Upper lobe of left lung (tissue), 6 donors: ENCODE results near the gene CTAGE6. TPM values are rescaled to one million over a fixed set of nuclear protein-coding genes. Genes with fewer than 3 reads are reported as not detected.
"Not testable (repeated sequence)": the region's sequence is repeated elsewhere in the genome, so short reads cannot be mapped to it uniquely, and the experiment has no call there.

ENCODE experiments used
- ATAC-seq, 2 donors: fragments of 200-7000 bp; cut with Tn5 transposase; one replicate each; pipeline ENCODE4 v1.9.1; 2022; ENCODE audit warnings: mild to moderate bottlenecking in 2 of 2, moderate library complexity in 2 of 2; ENCODE audit not compliant: low FRiP score in 2 of 2
- DNase-seq, 2 donors: peaks; one replicate each; pipeline ENCODE4 v3.0.0-alpha.2; 2019 to 2020
- H3K27ac ChIP-seq, 4 donors: fragments of 200-600 bp; sonication (generic); one replicate each; pipeline ENCODE4 v1.5.1; 2016 to 2019
- H3K27me3 ChIP-seq, 4 donors: fragments of 200-600 bp; sonication (generic); one replicate each; pipeline ENCODE4 v1.5.1; 2017 to 2019
- H3K36me3 ChIP-seq, 4 donors: fragments of 200-600 bp; sonication (generic); one replicate each; pipeline ENCODE4 v1.5.1; 2016 to 2019
- H3K4me1 ChIP-seq, 4 donors: fragments of 200-600 bp; sonication (generic); one replicate each; pipeline ENCODE4 v1.5.1; 2018 to 2019
- H3K4me3 ChIP-seq, 4 donors: fragments of 200-600 bp; sonication (generic); one replicate each; pipeline ENCODE4 v1.5.1; 2017 to 2019; ENCODE audit warnings: mild to moderate bottlenecking in 2 of 4, moderate library complexity in 1 of 4
- H3K9me3 ChIP-seq, 4 donors: fragments of 200-600 bp; sonication (generic); one replicate each; pipeline ENCODE4 v1.5.1; 2018 to 2019
- WGBS, 2 donors: methylation state at CpG; one replicate each; pipeline ENCODE4 v1.1.5; 2017 to 2018; 5-methylcytosine and 5-hydroxymethylcytosine counted together
- total RNA-seq, 6 donors: library from RNA; depleted of rRNA in 4 of 6; stranded (reverse); fragments of >200 nt in 4 of 6; gene quantifications; one replicate each; pipeline versions ENCODE4 v1.1.0 to v1.2.1, GENCODE V29; 2016 to 2021
- donor health status: DM: no; HTN: no; CAD: no; lungs with moderate emphysema.
- donor health status: DM: no; HTN: yes; CAD: no; lungs with severe emphysema.

Gene CTAGE6
- 10 to 100 TPM in 1 of 6 donors, 1 to 10 TPM in 1, under 1 TPM in 3, not detected in 1; 0.33 to 13.6 (median 0.91) TPM for total RNA-seq

- not testable (repeated sequence) for H3K9me3 ChIP-seq, ATAC-seq, H3K4me1 ChIP-seq, H3K36me3 ChIP-seq, H3K27ac ChIP-seq, H3K4me3 ChIP-seq, DNase-seq, H3K27me3 ChIP-seq
- WGBS, 2 donors = no CpG with 5 or more reads among the region's 19 CpGs
Measured at GRCh38 chr7:143757596-143757995, at the start of gene CTAGE6. Gene CTAGE6, minus strand, starts transcription at chr7:143757696. Its CDS starts 38 bp downstream, at chr7:143757658.

- not testable (repeated sequence) for H3K27ac ChIP-seq, H3K36me3 ChIP-seq, H3K27me3 ChIP-seq, H3K4me3 ChIP-seq, DNase-seq, H3K9me3 ChIP-seq, H3K4me1 ChIP-seq
- ATAC-seq = peak in 1 of 2 donors; percentile 97
- no CpG with 5 or more reads among the region's 5 CpGs for WGBS, 2 donors
Measured at GRCh38 chr7:143806664-143807071, 49.2 kb upstream of the CTAGE6 start.

GRCh38 chr7:143797896-143798290, 40.4 kb upstream of the CTAGE6 start:
- not testable (repeated sequence) for ATAC-seq, H3K36me3 ChIP-seq, H3K27ac ChIP-seq, H3K9me3 ChIP-seq, H3K27me3 ChIP-seq, DNase-seq, H3K4me3 ChIP-seq, H3K4me1 ChIP-seq
- WGBS, 2 donors = 50 to 83% methylated on average over 1 to 2 of the region's 2 CpGs

- not testable (repeated sequence) for H3K27me3 ChIP-seq, H3K4me1 ChIP-seq, H3K9me3 ChIP-seq, H3K36me3 ChIP-seq, H3K4me3 ChIP-seq, H3K27ac ChIP-seq, DNase-seq
- no CpG with 5 or more reads among the region's 6 CpGs for WGBS, 2 donors
- peak; percentile 65 to 66 for ATAC-seq
Measured at GRCh38 chr7:143797119-143797895, 39.8 kb upstream of the CTAGE6 start.

GRCh38 chr7:143795653-143796052, 38.2 kb upstream of the CTAGE6 start:
- not testable (repeated sequence) for H3K36me3 ChIP-seq, H3K27ac ChIP-seq, H3K9me3 ChIP-seq, H3K27me3 ChIP-seq, H3K4me3 ChIP-seq, H3K4me1 ChIP-seq, DNase-seq
- ATAC-seq = peak in 1 of 2 donors; percentile 63
- WGBS, 2 donors = no CpG with 5 or more reads among the region's 2 CpGs

GRCh38 chr7:143792633-143793032, 35.1 kb upstream of the CTAGE6 start:
- H3K9me3 ChIP-seq, H3K27ac ChIP-seq, ATAC-seq, H3K27me3 ChIP-seq, H3K36me3 ChIP-seq, H3K4me1 ChIP-seq, DNase-seq, H3K4me3 ChIP-seq: not testable (repeated sequence)
- 94 to 100% methylated on average over 2 of the region's 2 CpGs for WGBS, 2 donors

GRCh38 chr7:143785415-143786182, 28.1 kb upstream of the CTAGE6 start:
- H3K4me3 ChIP-seq, H3K36me3 ChIP-seq, H3K9me3 ChIP-seq, H3K27ac ChIP-seq, H3K4me1 ChIP-seq, DNase-seq, H3K27me3 ChIP-seq, ATAC-seq: not testable (repeated sequence)
- WGBS, 2 donors = no CpG with 5 or more reads among the region's 7 CpGs

GRCh38 chr7:143779591-143779990, 22.1 kb upstream of the CTAGE6 start:
- no CpG with 5 or more reads among the region's 2 CpGs for WGBS, 2 donors
- not testable (repeated sequence) for H3K27ac ChIP-seq, ATAC-seq, H3K4me1 ChIP-seq, H3K9me3 ChIP-seq, DNase-seq, H3K4me3 ChIP-seq, H3K36me3 ChIP-seq, H3K27me3 ChIP-seq

- not testable (repeated sequence) for H3K27ac ChIP-seq, DNase-seq, H3K4me1 ChIP-seq, H3K9me3 ChIP-seq, H3K27me3 ChIP-seq, H3K4me3 ChIP-seq, H3K36me3 ChIP-seq
- WGBS, 2 donors = no CpG with 5 or more reads among the region's 5 CpGs
- peak in 1 of 2 donors; percentile 43 for ATAC-seq
Measured at GRCh38 chr7:143772738-143773468, 15.4 kb upstream of the CTAGE6 start.

GRCh38 chr7:143767531-143767930, 10.0 kb upstream of the CTAGE6 start:
- 77 to 89% methylated on average over 2 of the region's 2 CpGs for WGBS, 2 donors
- H3K36me3 ChIP-seq, H3K9me3 ChIP-seq, DNase-seq, H3K4me3 ChIP-seq, H3K4me1 ChIP-seq, H3K27me3 ChIP-seq, ATAC-seq, H3K27ac ChIP-seq: not testable (repeated sequence)

- H3K4me1 ChIP-seq, H3K27ac ChIP-seq, DNase-seq, H3K9me3 ChIP-seq, H3K4me3 ChIP-seq, H3K27me3 ChIP-seq, H3K36me3 ChIP-seq: not testable (repeated sequence)
- 0% methylated on average over 2 of the region's 5 CpGs; no CpG with 5 or more reads in 1 of the 2 donors for WGBS, 2 donors
- peak; percentile 37 to 85 for ATAC-seq
Measured at GRCh38 chr7:143765678-143766077, 8.2 kb upstream of the CTAGE6 start.

- DNase-seq, H3K27ac ChIP-seq, H3K36me3 ChIP-seq, ATAC-seq, H3K4me1 ChIP-seq, H3K4me3 ChIP-seq, H3K9me3 ChIP-seq, H3K27me3 ChIP-seq: not testable (repeated sequence)
- WGBS, 2 donors = no CpG with 5 or more reads among the region's 1 CpG
Measured at GRCh38 chr7:143763065-143763464, 5.6 kb upstream of the CTAGE6 start.

- H3K27me3 ChIP-seq, DNase-seq, H3K4me3 ChIP-seq, H3K27ac ChIP-seq, H3K36me3 ChIP-seq, H3K9me3 ChIP-seq, H3K4me1 ChIP-seq: not testable (repeated sequence)
- WGBS, 2 donors = no CpG with 5 or more reads among the region's 4 CpGs
- ATAC-seq = peak; percentile 58 to 62
Measured at GRCh38 chr7:143745340-143745739, 12.2 kb downstream of the CTAGE6 start.
